NCI-H748 (cell line): ENCODE results near the gene TICAM1.
"Not testable (repeated sequence)": the region's sequence is repeated elsewhere in the genome, so short reads cannot be mapped to it uniquely, and the experiment has no call there.

Experiments used
- DNase-seq: peaks from one replicate; lab custom pipeline; 2025; ENCODE audit not compliant: unreplicated experiment; lab: John Stamatoyannopoulos, UW

TICAM1 gene

GRCh38 chr19:4831304-4831978, at the start of gene TICAM1:
TICAM1 (minus strand) TSS chr19:4831712; CDS start chr19:4818377, 13,335 bp downstream.
- DNase-seq = peak; percentile 14

GRCh38 chr19:4879041-4879440, 47.5 kb upstream of the TICAM1 start:
- DNase-seq = no peak

GRCh38 chr19:4878491-4878968, 47.0 kb upstream of the TICAM1 start:
- no peak for DNase-seq

- DNase-seq = no peak
These were observed 46.4 kb upstream of the TICAM1 start for GRCh38 chr19:4877753-4878490.

- DNase-seq = no peak
These were observed 42.4 kb upstream of the TICAM1 start for GRCh38 chr19:4873930-4874329.

- DNase-seq = no peak
These were observed 40.2 kb upstream of the TICAM1 start for GRCh38 chr19:4871711-4872110.

GRCh38 chr19:4870025-4870700, 38.7 kb upstream of the TICAM1 start:
- no peak for DNase-seq

- no peak for DNase-seq
These were observed 36.8 kb upstream of the TICAM1 start for GRCh38 chr19:4868286-4868834.

- peak; percentile 26 for DNase-seq
These were observed 36.2 kb upstream of the TICAM1 start, which contains the start of gene PLIN3 for GRCh38 chr19:4867534-4868285. PLIN3 (minus strand) TSS chr19:4867667; CDS start chr19:4861394, 6,273 bp downstream.

GRCh38 chr19:4866595-4867424, 35.3 kb upstream of the TICAM1 start:
- DNase-seq = no peak

- DNase-seq = peak; percentile 68
These were observed 29.6 kb upstream of the TICAM1 start for GRCh38 chr19:4861147-4861546.

- DNase-seq = no peak
These were observed 28.2 kb upstream of the TICAM1 start for GRCh38 chr19:4859697-4860096.

GRCh38 chr19:4856468-4856867, 25.0 kb upstream of the TICAM1 start:
- not testable (repeated sequence) for DNase-seq

GRCh38 chr19:4853506-4853905, 22.0 kb upstream of the TICAM1 start:
- DNase-seq = not testable (repeated sequence)

- no peak for DNase-seq
These were observed 21.0 kb upstream of the TICAM1 start for GRCh38 chr19:4852484-4852883.

GRCh38 chr19:4851551-4852290, 20.2 kb upstream of the TICAM1 start:
- peak; percentile 48 for DNase-seq

GRCh38 chr19:4849019-4849418, 17.5 kb upstream of the TICAM1 start:
- no peak for DNase-seq

GRCh38 chr19:4847190-4847973, 15.9 kb upstream of the TICAM1 start:
- no peak for DNase-seq
